Left renal cortex interstitium (tissue), 4 donors: ENCODE data around the gene GEMIN7. TPM values are rescaled to one million over a fixed set of nuclear protein-coding genes. Genes with fewer than 3 reads are reported as not detected.

Source experiments
- DNase-seq, 4 donors: peaks; one replicate each; pipeline ENCODE4 v3.0.0-alpha.2; 2013; ENCODE audit warnings: low read depth in 4 of 4, low spot score in 2 of 4, missing footprints in 1 of 4
- polyA plus RNA-seq, 4 donors: library from polyadenylated mRNA; unstranded; fragments of 120-200 nt; gene quantifications; one replicate each; pipeline ENCODE4 v1.2.1, GENCODE V29; 2013; ENCODE audit not compliant: insufficient read length in 4 of 4

Gene GEMIN7
- polyA plus RNA-seq, 4 donors = 19.2 to 25.0 (median 22.6) TPM

GRCh38 chr19:45124021-45124420, 45.0 kb downstream of the GEMIN7 start:
- no peak for DNase-seq

- no peak for DNase-seq
Observed at GRCh38 chr19:45125360-45125759, 46.3 kb downstream of the GEMIN7 start.

GRCh38 chr19:45125975-45126493, 47.0 kb downstream of the GEMIN7 start:
- DNase-seq = peak in 1 of 4 donors; percentile 51

- no peak for DNase-seq
Observed at GRCh38 chr19:45126654-45127053, 47.6 kb downstream of the GEMIN7 start.

GRCh38 chr19:45128146-45128545, 49.1 kb downstream of the GEMIN7 start:
- DNase-seq = no peak

GRCh38 chr19:45128806-45129205, 49.7 kb downstream of the GEMIN7 start:
- DNase-seq = no peak

GRCh38 chr19:45130236-45130635, 51.2 kb downstream of the GEMIN7 start:
- DNase-seq = no peak

- no peak for DNase-seq
Observed at GRCh38 chr19:45130888-45131615, 52.0 kb downstream of the GEMIN7 start.

GRCh38 chr19:45133661-45134060, 54.6 kb downstream of the GEMIN7 start:
- DNase-seq = no peak

- DNase-seq = no peak
Observed at GRCh38 chr19:45135176-45135885, 56.3 kb downstream of the GEMIN7 start.

- DNase-seq = no peak
Observed at GRCh38 chr19:45136507-45137178, 57.6 kb downstream of the GEMIN7 start.

GRCh38 chr19:45137179-45137761, 58.2 kb downstream of the GEMIN7 start:
- DNase-seq = no peak

- no peak for DNase-seq
Observed at GRCh38 chr19:45138303-45138751, 59.3 kb downstream of the GEMIN7 start.

- DNase-seq = no peak
Observed at GRCh38 chr19:45139286-45140143, 60.5 kb downstream of the GEMIN7 start.

GRCh38 chr19:45140144-45140503, 61.1 kb downstream of the GEMIN7 start:
- DNase-seq = no peak

GRCh38 chr19:45140533-45140932, 61.5 kb downstream of the GEMIN7 start:
- no peak for DNase-seq
